AG08395 (cell line): ENCODE results near the gene RAI1.

ENCODE experiments used
- DNase-seq: peaks from one replicate; pipeline ENCODE4 v3.0.0; 2012; ENCODE audit warnings: mixed read lengths, low spot score

The RAI1 gene

DNA sequence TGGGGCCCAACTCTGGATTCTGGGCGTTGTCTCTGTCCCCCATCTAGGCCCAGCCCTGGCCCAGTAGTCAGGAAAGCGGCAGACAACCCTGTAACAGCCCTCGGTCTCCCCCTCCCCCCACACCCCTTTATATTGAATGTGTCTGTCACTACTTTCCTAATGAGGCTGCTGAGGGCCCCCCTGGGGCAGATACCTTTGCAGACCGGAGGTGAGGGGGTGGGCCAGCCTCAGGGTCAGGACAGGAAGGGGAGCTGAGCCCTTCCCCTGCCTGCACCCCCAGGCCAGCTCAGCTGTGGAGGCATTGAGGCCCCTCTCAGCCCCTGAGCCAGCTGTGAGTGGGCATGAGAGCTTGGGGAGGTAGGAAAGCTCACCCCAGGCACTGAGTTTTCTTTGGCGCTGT is 17.1 kb downstream of the RAI1 start:
- no peak for DNase-seq

DNA sequence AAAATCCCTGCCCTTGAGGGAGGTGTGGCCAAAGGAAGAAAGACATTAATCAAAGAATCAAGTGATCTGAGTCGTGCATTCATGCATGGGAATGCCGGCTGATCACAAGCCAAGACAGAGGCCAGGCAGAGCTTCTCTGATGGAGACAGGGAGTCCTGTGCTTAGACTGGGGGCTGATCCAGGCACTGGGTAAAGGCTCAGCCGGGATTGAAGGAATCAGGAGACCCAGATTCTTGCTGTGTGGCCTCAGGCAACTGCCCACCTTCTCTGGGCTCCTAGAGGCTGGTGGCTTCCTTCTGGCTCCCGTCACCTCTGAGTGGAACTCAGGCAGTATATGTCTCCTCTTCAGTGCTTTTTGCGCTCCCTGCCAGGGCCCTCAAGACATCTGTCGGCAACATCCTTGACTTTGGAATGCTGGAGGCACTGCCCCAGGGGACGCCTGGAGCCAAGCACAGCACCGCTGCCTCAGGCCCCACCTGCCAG is 17.7 kb downstream of the RAI1 start:
- DNase-seq, result no peak

DNA sequence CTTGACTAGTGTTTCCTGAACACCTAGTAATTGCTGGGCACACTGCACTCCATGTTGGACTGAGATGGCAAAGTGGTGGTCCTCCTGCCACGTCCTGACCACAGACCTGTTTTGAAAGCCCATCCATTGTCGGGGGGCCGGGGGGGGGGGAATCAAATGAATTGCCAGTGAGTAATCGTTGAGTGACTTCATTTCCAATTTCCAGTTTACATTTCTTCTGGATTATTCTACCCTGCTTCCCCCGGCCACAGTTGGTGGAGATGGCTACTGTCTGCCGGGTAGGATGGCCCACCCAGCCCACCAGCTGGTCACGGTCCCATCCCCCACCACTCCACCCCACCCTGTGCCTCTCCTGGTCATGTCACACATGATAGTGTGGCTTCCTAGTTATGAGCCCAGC is 18.2 kb downstream of the RAI1 start:
- no peak for DNase-seq

DNA sequence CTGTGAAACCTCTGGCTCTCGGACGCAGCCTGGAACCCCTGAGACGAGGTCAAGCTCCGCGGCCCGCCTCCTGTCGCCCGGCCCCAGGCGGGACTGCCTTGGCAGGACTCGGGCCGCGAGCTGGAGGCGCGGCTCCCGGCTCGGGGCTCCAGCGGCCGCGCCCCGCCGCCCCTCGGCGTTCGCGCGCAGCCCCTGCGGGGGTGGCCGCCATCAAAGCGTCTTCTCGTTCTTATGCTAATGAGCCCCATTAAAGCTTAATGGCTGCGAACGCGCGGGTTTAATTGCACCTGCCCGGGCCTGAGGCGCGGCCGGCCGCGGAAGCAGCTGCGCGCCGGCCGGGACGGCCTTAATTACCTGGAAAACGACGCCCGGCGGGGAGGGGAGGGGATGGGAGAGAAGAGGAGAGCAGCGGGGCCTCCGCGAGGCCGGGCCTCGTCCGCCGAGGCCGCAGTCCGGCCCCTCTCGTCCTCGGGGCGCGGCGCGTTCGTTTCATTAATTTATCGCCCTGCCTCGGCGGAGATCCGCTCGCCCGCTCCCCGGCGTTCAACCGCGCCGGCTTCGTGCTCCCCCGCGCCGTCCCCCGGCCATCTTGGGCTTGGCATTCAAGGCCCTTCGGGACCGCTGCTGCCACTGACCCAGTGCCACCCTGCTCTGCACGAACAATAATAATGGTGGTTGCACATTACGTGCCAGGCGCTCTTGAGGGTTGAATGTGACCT is 19.2 kb downstream of the RAI1 start:
- DNase-seq, result no peak

DNA sequence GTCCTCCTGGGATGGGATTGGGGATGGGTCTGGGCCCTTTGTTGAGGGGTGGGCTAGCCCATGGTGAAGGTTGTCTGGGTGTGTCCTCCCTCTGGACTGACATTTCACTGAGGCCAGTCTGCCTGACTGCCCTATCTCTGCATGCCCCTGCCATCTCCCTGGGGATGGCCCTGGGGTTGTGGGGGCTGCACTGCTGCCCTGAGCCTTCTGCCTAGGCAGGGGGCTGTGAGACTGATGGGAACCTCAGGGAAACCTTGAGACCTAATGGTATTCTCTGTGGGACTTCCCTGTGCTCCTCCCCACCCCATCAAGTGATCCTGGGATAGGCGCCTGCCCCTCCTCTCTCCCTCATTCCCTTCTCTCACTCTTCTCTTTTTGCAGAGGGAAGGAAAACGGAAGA is 19.9 kb downstream of the RAI1 start:
- no peak for DNase-seq

DNA sequence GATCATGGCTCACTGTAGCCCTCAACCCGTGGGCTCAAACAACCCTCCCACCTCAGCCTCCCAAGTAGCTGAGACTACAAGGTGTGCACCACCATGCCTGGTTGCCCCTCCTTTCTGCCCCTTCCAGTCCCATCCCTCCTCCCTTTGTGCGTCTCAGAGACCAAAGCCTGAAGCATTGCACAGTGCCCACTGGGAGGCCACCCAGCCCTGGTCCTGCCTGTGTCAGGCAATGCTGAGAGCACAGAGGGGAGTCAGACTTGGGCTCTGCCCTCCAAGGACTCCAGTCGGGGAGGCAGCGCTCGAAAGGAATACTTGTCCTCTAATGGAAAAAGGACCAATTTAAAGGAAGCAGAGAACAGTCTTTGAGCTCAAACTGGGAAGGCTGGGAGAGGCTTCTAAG is 20.4 kb downstream of the RAI1 start:
- no peak for DNase-seq

DNA sequence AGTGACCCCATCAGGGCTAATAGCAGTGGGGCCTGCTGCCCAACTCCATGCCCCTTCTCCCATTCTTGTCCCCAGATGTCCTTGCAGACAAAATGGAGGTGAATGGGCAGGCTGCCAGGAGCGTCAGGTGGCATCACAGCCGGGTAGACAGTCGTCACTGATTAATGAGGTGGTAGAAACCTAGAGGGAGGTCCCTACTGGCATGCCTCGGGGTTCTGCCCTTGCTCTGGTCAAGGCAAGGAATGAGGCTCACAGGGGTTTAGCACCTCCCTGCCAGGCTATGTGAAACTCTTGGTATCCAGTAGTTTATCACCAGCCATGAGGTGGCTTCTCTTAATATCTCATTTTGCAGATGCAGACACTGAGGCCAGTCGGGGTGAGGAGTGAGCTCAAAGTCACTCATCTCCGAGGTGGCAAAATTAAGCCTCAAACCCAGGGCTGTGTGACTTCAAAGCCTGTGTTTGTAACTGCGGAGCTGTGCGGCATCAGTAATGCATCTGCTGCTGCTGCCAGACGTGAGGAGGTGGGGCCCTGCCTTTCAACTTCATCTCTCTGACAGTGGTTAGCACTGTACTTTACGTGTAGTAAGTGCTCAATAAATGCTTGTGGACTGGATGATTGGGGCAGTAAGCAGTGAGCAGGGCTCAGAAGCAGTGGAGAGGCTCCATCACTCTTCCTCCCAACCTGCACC is 21.3 kb downstream of the RAI1 start:
- DNase-seq, result no peak

DNA sequence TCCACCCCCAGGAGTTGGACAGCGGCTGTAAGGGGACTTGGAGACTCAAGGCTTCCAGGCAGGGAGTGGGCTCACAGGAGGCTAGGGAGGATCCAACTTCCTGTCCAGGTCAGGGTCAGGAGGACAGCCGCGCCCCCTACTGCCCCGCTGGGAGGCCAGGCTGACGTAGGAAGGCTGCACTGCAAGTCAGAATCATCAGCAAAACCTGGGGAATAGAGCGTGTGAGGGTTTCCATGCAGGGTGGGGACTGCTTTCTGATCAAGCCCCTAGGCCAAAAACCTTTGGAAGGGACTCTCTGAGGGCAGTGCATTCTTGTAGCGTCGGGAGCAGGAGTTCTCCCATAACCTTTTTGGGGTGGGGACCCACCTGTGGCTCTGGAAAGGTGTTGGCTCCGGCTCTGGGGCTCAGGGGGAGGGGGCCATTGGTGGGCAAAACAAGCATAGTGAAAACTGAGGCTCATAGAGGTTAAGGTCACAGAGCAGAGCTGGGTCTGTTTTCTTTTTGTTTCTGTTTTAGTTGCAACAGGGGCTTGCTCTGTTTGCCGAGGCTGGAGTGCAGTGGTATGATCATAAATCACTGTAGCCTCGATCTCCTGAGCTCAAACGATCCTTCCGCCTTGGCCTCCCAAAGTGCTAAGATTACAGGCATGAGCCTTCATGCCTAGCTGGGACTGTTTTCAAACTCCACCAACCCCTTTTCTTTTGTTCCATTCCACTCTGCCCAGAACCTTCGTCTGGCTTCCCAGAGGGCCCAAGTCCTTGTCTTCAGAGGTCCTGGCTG is 22.1 kb downstream of the RAI1 start:
- DNase-seq, result no peak

DNA sequence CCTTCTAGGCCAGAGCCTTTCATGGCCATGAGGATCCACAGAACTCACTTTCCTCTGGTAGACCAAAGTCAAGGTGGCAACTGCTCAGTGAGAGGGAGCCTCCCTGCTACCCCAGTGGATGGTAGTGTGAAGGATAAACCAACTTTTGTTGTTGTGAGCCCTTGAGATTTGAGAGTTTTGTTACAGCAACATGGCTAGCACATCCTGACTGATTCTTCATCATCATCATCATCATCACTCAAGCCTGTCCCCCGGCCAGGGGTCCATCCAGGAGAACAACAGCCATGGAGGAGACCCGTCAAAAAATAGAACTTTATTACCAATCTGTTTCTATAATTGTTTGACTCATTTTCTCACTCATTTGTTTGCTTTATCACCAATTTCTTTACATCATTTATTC is 23.7 kb downstream of the RAI1 start:
- no peak for DNase-seq

DNA sequence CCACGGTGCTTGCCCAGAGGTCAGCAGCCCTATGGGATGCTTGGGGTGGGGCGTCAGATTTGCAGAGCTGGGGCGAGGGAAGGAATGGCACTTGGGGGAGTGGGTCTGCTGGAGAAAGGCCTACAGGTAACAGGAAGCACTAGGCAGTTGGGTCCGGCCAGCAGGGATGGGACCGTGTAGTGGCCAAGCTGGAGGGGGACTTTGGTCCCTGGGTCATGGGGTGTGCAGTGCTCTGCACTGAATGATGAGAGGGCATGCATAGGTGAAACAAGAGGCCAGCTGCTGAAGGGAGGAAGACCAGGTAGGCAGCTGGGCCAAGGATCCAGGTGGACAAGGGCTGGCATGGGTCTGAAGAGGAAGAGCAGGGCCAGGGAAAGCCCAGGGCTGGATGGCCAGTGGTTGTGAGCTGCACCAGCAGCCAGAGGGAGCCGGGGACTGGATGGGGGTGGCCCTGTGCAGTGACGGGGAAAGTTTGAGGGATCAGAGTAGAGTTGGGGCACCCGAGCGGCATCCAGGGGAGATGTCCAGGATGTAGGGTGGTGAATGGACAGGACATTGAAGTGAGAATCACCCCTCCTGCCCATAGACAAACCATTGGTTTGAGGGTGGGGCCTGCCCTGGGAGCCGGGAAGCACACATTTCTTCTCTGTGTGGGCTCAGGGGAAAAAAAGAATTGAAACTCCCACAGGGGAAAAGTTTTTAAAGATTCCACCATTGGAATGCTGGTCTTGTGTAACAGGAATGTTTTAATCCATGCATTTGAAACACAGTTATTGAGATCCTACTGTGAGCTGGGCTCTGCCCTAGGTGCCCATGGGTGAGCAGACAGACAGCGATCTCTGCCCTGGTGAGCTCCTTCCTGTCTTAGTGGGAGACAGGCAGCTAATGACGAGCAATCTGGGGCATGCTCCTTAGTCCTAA is 25.1 kb downstream of the RAI1 start:
- DNase-seq, result no peak

DNA sequence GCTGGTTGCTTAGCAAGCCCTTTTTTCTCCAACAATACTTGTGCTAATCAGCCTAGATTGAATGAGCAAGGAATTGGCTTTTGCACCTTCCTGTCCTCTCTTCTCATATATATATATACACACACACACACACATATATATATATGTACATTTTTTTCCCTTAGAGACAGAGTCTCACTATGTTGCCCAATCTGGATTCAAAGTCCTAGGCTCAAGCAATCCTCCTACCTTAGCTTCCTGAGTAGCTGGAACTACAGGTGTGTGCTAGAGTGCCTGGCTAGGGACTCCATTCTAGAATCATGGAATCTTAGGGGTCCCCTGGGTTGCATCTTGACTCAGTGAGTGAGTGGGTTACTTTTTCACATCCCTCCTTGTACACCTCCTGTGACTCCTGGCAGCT is 27.0 kb downstream of the RAI1 start:
- DNase-seq, result no peak

DNA sequence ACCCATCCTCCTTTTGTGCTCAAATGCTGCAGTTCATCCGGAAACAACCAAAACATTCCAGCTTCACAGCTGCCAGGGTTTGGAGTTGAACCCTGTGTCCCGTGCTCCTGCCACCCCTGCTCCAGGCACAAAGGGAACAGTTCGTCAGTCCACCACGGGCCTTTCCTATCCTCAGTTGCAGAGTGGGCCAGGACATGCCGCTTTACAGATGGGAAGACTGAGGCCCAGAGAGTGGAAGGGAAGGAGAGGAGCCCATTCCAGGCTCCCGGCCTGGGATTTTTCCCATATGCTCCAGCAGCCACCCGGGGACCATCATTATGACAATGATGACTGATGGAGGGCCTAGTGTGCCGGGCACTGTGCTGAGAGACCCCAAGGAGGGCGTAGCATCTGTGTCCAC is 27.6 kb downstream of the RAI1 start:
- DNase-seq, result no peak

DNA sequence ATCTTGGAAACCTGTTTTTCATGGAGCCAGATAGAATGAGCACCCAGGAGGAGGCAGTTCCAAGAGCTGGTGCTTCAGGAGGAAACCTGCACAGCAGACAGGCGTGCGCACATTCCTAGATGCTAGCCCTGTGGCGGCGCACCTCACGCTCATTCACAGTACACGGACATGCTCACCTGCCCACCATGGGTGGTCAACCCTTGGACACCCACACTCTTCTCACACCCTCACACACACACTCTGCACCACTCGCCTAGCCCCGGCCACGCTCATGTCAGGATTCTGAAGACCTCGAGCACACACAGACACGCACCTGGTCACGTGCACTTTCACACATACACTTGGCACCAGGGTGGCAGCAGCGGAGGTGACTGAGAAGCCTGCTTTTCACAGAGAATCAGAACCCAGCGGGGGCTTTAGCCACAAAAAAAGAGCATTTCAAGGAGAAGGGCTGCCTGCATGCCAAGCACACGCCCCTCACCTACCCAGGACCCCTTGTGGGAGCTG is 28.6 kb downstream of the RAI1 start:
- no peak for DNase-seq

DNA sequence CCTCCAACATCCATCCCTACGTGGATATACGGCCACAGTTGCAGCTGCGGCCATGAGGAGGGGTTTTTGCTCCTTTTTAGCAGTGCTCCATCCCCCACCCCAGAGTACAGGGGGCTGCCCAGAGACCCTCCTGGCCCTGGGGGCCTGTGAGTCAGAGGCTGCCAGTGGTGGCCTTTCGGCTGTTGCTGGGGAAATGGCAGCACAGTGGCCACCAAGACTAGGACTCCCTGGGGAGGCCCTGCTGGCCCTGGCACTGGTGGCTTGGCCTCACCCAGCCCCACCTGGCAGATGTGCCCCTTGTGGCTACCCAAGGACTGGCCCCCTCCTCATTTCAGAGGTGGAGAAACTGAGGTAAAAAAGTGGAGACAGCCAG is 29.1 kb downstream of the RAI1 start:
- no peak for DNase-seq

DNA sequence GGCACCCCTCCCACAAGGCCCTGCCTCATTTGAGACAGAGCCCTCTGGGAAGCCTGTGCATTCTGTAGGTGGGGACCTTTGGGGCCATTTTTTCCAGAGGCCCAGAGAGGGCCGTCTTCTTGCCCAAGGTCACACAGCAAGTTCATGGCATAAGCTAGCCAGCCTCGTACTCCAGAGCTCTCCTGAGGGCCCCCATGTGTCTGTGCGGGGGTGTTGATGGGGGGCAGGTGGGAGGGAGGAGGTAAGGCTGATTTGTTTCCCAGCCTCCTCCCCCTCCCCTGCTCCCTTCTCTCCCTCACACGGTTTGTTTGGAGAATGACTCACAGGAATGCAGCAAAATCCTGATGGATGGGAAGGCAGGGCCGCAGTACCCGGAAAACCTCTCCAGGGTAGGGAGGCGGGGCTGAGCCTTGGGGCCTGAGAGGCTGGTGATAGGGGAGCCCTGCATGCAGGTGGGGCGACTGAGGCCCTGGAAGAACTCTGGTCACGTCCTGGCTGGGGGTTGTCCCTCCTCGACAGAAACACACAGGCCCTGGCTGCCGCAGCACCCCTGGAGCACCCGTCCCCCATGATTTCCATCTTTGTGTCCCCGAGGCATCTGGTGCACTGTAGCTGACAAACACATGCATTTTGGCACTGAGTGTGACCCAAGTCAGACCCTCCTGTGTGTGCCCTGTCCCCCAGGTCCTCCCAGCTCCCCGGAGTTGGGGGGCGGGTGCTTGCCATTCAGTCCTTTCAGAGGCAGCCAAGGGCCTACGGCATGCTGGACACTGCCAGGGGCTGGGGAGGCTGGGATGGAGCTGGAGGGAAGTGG is 29.7 kb downstream of the RAI1 start:
- peak; percentile 93 for DNase-seq

DNA sequence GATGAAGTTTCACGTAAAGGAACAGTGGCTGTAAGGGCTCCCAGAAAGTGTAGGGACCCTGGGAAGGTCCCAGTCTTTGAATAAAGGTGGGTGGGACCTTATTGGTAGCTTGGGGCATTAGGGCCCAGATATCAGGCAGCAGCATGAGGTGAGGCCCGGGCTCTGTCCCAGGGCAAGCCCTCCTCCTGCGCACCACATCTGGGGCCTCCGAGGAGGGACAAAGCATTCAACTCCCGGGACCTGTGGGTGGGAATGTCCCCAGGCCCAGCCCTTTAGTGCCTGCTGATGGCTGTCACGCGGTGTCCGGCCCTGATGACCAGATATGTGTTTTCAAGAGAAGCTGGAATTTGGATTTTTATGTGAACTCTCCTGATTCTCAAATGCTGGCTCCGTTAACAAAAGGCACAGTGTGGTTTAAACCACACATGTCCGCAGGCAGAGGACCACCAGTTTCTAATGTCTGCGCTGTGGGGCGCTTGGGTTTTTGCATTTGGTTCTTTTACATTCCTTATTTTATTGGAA is 30.4 kb downstream of the RAI1 start:
- DNase-seq, result no peak

DNA sequence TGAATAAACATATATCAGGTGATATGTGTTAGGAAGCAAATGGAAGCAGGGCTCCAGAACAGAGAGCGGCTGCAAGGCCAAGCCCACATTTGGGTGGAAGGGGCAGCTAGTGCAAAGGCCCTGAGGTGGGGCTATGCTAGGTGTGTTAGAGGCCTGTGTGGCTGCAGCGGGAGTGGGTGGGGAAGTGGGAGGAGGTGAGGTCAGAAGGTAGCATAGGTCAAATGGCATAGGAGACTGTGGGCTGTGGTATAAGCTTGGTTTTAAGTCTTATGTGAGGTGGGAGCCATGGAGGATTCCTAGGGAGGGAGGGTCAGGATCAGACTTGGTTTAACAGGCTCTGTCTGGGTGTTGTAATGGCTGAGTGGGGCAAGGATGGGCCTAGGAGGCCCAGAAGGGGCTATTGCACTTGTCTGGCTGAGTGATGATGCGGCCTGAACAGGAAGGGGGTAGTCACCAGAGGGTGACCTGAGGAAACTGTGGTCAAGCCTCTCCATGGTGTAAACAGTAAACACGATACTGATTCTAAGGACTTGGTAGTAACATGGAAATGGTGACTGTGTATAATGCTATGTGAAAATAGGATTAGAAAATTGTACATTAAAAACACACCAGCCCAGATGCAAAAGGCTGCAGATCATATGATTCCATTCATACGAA is 31.1 kb downstream of the RAI1 start:
- peak; percentile 69 for DNase-seq

DNA sequence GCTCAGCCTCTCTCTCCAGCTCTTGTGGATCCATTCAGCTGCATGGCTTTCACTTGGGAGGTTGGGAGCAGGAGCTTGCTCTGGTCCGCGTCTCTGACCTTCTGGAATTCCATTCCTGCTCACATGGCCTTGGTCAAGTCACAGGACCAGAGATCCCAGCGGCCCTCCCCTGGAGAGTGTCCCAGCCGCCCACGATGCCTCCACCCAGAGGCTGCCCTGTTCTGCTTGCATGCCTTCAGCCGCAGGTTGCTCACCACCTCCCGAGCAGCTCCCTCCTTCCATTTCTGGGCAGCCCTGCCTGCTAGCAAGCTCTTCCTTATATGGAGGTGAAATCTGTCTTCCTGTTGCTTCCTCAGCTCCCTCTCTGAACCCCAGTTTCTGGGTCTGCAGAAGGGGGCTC is 32.6 kb downstream of the RAI1 start:
- DNase-seq, result no peak

DNA sequence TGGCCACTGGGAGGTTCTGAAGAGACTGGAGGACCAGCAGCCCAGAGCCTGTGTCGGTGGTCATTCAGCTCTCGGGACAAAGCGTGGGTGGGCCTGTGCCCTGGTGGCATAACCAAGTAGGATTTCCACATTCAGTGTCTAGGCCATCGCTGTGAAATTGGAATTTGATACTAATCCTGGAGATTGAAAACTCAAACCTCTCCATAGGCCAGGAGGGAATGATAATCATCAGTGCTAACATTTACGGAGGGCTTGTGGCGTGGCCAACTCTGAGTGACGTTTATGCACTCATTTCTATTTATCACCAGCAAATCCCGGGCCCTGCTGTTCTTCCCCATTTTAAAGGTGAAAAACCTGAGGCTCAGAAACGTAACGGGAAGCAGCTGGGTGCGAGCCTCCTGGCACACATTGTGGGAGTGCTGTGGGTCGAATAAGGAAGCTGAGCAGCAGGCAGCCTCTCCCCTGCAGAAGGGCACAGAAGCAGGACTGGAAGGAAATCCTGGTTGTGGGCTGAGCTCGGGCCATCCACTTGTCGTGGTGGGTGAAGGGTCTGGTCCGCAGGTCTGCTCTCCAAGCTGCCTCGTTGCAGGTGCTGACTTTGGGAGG is 33.1 kb downstream of the RAI1 start:
- DNase-seq, result no peak

DNA sequence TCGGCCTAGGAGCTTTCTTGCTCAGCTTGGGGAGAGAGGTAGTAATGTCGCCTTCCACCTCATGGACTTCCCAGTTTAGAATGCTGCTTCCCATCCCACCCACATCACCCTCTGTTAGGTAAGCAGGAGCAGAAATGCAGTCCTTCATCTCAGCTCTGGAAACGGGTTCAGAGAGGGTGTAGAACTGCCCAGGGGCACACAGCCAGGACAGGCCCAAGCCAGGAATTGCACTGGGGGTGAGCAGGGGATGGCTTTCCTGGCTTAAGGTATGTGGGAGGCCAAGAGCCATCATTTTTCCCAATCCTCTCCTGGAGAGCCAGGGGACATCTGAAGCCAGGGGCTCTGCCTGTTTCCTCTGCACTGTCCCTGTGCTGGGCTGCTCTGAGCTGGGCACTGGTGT is 33.6 kb downstream of the RAI1 start:
- no peak for DNase-seq
